GM21619 (cell line): ENCODE data around the gene TMEM242.

ENCODE experiments used
- ATAC-seq: cut with Tn5 transposase; IDR thresholded peaks from one replicate; pipeline ENCODE4 v1.9.1; 2021; ENCODE audit not compliant: unreplicated experiment

The TMEM242 gene

DNA sequence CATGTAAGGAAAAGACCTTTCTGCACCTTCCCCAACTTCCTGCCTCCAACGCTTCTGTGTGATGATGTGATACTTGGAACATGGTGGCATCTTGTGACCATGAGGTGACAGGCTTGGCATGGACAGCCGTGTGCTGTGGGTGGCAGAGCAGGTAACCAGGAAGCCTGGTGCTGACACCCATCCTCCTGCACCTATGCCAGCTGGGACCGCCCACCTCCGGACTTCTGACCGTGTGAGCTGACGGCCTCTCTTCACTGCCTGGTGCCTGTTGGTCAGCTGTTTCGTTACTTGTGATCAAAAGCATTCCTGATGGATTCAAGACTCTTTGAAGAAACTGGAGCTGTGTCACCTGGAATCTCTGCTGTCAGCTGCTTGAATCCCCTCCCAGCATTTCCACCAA lies 70.3 kb downstream of the TMEM242 start:
- ATAC-seq, result no peak

DNA sequence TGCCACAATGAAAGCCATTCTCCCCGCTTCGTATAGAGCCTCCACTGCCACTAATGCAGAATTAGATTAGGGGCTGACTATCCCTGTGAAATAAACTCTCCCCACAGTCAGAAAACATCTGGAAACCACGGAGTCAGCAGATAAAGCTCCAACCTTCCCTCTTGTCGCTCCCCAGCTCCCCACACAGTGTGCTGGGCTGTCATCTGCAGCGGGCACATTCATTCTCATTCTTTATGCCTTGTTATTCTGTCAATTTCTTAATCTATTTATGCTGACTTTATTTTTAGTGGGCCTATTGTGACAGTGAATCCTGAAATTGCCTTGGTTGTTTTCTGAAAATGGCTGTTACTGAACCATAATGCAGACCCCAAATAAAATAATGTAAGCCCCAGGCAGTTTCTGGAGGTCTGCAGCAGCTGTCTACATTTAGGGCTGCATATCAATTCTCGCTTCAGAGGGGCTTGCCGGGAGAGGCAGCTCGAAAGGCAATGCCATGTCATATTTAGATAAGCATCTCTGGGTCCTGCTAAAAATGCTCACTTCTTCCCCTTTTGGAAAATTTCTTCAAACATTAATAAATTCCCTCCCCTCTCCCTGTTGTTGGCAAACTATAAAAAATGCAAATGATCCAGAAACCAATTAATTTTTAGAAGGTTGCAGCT lies 71.6 kb downstream of the TMEM242 start:
- ATAC-seq, result no peak

DNA sequence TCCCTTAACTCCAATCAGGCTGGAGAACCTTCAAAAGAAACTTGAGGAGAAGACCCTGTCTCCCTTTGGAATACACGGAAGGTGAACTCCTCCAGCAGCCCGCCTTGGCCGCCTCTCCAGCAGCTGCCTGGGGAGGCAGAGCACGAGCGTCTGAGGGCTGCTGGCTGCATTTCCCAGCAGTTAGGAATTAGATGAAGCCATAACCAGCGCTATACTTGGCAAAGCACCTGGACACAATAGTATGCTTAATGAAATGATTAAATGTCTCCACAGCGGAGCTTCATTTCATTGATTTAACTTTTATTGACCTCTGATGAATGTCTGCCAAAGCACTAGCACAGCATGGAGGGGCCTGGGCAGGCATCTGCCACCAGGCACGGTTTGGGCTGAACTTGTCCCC lies 73.5 kb downstream of the TMEM242 start:
- ATAC-seq, result no peak

DNA sequence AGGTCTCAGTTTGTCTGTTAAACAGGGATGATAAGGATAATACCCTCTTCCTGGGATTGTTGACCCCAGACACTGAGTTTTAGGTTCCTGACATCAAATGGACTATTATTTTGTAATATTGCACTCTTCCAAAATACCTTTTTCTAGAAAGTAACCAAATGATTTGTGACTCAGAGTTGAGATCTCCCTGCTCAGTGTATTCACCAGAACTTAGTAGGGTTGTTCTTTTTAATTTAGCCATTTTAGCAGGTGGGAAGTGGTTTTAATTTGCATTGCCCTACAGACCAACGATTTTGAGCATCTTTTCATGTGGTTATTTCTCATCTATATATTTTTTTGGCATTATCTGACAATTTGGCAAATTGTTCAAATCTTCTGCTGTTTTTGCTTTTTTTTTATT lies 75.1 kb downstream of the TMEM242 start:
- ATAC-seq, result no peak

DNA sequence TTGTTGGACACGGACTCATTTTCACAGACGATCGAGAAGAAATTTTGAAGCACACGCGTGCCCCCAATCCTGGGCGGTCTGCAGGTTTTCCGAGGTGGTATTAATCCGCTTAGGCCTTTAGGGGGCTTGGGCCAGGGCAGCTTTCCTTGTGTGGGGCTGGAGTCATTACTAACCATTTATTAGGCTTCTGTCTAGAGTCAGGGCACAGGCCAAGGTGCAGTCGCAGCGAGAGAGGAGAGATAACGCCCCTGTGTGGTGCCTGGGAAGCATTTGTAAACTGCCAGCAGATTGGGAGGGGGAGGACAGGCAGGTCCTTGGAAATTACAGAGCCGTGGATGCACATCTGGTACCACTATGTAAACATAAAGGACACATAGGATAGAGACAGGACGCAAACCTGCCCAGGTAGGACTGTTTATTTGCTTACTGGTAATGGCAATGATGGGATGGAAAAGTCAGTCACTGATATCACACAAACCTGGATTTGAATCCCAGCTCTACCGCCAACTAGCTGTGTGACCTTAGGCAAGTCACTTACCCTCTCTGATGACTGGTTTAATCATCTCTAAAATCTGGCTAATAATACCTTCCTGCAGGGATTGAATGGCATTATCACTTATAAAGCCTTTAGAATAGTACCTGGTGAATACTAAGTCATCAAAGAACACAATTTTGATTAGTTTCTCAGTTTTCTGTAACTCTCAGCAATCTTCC lies 76.4 kb downstream of the TMEM242 start:
- no peak for ATAC-seq

DNA sequence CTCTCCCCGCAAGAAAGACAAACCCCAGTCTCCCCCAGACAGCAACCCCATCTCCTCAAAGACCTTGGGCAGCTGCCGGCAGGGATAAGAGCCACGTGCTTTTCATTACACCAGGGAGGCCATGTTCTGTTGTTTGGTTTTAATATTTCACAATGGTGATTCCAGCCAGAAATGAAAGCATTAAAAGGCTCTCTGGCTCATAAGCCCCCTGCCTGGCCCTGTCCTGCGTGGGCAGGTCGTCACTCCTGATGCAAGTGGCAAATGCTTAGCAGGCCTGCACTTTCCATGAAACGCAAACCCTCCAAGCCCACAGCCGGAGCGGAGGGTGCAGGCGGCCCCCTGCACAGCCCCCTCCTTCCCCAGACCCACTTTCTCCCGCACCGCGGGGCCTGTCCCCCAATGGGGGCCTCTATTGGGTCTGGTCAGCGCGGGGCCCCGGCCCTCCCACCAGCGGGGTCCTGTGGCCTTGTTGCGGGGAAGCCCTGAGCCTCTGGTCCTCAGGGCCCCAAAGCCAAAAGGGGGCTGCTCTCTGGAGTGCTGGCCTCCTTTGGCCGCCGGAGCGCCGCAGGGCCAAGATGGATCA lies 77.2 kb downstream of the TMEM242 start:
- ATAC-seq, result no peak

DNA sequence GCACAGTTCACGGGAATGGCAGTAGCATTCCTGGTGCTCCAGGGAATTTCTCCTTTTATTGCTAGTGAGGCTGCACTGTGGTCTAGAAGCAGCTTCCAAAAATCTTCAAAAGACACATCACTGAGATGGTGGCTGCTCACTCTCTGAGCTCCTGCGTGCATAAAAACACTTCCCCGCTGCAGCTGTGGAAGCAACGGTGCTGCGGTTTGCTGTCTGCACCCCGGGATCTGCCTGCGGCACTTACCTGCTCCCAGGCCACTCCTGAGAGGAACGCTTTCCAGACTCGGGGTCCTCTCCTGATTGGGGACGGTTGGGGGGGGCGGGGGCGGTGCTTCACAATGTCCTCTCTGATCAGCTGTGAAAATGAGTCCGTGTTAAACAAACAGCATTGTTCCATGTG lies 77.9 kb downstream of the TMEM242 start:
- ATAC-seq, result no peak

DNA sequence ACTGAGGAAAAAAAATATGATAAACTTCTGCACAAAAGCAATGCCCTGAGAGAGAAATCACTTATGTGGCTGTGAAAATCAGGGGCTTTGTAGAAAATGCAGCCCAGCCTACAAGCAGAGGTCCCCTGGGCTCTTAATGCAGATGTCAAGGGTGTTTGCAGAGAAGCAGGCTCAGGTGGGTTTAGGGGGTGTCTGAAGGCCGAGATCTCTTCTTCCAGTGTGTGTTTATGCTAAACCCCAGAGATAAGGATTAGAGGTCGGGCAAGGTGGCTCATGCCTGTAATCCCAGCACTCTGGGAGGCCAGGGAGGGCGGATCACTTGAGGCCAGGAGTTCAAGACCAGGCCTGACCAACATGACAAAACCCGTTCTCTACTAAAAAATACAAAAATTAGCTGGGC lies 78.5 kb downstream of the TMEM242 start:
- no peak for ATAC-seq

DNA sequence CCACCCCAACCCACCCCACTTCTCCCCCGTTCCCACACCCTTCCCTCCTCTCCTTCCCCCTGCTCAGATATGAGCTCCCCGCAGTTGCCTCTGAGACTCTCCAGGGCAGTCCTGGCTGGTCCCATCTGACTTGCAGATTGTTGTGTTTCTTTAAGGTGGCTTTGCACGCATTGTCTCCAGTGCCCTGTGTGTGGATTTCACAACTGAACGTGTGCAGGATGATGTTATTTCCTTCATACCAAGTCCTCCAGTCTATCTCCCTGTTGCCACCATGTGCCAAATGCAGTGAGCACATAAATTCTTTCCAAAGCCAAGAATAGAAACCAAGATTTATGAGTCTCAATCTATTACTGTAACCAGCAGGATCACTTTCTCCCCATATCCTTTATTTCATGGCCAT lies 79.1 kb downstream of the TMEM242 start:
- ATAC-seq, result no peak

DNA sequence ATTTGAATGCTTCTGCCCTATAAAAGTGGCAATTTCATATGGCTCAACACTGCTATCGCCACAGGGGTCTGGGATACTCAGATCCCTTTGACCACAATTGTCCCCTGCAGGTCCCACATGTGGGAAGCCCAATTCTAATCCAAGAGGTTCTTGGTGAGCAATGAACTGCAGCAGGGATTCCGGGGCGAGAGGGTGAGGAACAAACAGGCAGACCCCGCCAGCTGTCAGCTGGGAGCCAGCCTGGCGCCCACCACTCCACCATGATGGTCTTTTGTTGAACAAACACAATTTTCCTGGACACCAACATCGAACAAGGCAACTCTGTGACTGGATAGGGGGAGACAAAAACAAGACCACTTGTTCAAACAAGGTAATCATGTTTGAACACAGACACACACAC lies 80.5 kb downstream of the TMEM242 start:
- no peak for ATAC-seq

DNA sequence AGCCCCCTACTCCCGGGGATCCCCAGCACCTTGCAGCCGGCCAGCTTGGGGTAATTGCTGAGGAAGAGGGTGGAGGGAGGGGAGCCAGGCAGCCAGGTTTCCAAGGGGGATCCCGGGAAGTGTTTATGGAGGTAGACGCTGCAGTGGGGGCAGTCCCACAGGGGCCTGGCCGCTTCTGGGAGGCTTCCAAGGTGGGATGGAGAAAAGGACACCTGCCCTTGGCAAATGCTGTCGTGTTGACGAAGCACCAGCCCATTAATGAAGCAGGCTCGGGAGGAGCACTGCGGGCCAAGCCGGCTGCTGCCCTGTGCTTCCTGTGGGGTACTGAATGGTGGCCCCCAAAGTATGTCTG lies 82.4 kb downstream of the TMEM242 start:
- no peak for ATAC-seq

DNA sequence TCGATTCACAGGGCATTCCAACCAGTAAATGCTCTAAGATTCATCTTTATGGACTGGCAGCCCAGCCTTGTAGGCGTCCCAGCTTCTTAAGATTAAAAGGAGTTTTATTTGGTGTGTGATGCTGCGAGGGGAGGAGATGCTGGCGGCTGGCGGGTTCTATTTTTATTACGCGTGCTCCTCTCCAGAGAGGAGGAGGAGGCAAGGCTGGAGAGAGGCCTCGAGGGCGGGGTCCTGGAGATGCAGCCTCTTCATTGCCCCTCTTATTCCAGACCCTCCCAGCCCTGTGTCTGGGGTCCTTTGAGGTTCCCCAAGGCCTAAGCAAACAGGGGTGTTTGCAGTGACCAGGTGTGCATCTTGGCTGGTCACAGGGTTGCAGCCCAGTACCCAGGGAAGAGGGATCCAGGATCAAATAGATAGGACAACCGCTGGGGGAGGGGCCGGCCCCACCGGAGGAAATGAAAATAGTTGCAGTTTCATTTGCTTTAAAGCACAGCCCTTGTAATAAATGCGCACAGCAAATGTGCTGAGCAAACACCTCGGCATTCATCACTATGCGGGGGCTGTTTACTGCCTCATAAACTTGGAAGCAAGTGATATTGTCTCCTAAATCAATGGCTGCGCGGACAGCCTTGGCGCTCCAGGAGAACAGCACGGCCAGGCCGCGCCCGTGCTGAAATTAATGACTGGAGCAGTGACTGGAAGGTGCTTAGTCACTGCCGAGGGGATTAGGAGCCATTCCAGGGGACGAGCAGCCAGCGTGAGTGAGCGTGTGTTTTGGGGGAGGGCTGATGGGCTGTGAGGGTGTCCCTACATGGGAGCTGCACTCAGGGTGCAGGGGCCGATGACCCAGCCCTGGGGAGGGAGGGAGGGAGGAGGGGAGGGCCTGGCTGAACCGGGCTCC lies 83.0 kb downstream of the TMEM242 start:
- no peak for ATAC-seq

DNA sequence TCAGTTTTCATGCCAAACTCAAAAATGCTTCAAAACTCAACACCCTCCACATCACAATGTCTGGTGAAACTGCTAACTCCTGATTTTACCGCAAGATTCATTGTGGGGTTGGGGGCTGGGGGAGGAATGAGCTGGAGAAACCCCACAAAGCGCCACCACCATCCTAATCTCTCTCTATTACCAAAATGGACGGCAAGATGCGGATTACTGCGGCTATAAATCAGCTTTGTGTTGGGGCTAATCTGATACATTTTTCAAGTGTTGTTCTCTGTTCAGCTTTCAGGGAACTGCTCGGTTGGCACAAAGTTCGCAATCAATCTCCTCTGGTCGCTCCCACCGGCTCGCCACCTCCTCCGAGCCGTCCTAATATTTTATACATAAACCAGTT lies 83.7 kb downstream of the TMEM242 start:
- no peak for ATAC-seq
